ENCODE data around the gene OLFM3. TPM values are rescaled to one million over a fixed set of nuclear protein-coding genes. Genes with fewer than 3 reads are reported as not detected.

OLFM3 gene
- total RNA-seq, 4 donors from 2014 or later = 0.11 to 0.50 TPM; not detected in 2

DNA sequence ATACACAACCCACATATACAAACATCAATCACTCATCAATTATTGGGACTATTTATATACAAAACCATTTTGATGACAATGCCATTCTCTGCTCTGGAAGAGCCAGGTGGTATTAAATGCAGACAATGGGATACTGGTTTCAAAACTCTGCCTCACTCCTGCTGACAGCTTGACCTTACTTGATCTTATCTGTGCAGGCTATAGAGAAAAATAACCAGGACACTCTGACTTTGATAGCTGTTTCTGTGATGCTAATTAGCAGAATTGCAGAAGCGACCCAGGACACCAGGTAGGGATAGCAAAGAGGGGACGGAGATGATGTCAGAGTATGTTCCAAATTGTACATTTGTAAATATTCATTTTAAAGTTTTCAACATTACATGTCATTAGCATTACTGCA is 89.5 kb downstream of the OLFM3 start:
- intact Hi-C loops (cut with DNase I) = no loop called here
- TF ChIP-seq, protein P1, sequence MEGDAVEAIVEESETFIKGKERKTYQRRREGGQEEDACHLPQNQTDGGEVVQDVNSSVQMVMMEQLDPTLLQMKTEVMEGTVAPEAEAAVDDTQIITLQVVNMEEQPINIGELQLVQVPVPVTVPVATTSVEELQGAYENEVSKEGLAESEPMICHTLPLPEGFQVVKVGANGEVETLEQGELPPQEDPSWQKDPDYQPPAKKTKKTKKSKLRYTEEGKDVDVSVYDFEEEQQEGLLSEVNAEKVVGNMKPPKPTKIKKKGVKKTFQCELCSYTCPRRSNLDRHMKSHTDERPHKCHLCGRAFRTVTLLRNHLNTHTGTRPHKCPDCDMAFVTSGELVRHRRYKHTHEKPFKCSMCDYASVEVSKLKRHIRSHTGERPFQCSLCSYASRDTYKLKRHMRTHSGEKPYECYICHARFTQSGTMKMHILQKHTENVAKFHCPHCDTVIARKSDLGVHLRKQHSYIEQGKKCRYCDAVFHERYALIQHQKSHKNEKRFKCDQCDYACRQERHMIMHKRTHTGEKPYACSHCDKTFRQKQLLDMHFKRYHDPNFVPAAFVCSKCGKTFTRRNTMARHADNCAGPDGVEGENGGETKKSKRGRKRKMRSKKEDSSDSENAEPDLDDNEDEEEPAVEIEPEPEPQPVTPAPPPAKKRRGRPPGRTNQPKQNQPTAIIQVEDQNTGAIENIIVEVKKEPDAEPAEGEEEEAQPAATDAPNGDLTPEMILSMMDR (IDR thresholded peaks at IDR 0.05) = no peak
- TF ChIP-seq POLR2A (IDR thresholded peaks at IDR 0.05) = no peak
- H3K36me3 ChIP-seq = no peaks in the 10 kb centered on the region
- DNase-seq = no peak
- H3K27ac ChIP-seq = no peak overlapping the region
- H3K27me3 ChIP-seq = no peaks in the 10 kb centered on the region
- H3K4me3 ChIP-seq (replicated peaks in 1 of 3) = no peak overlapping the region
- peaks cover 0 to 8% of the 10 kb centered on the region in 2 donors for H3K4me1 ChIP-seq
- H3K9me3 ChIP-seq = no peaks in the 10 kb centered on the region
- WGBS, 2 donors = 66 to 91% methylated on average over 2 of the region's 2 CpGs

DNA sequence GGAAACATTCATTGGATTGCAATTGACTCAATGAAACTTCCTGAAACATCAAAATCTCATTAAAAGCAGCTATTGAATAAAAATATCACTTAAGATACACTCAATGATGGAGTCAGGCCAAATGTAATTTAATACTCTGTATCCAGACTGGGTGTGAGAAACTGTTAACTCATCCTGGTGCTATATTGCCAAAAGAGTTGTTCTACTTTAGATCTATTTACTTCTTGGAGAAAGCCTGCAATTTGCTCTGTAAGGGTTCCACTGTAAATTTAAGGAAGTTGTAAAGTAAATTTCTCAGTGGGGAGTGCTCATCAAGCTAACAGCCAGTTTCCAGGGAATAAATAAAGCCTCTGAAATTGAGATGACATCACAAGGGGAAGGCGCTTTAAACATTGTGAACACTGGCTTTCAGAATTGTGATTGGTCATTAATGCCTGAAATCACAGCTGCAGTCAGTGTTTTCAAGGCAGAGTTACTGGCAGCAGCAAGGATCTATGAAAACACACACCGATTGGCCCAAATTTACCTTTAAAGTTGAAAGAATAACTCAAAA is 91.4 kb downstream of the OLFM3 start:
- H3K9me3 ChIP-seq = no peaks in the 10 kb centered on the region
- TF ChIP-seq POLR2A (IDR thresholded peaks at IDR 0.05) = no peak
- TF ChIP-seq, protein P1 (IDR thresholded peaks at IDR 0.05) = no peak
- peaks cover 0 to 8% of the 10 kb centered on the region in 2 donors for H3K4me1 ChIP-seq
- H3K27me3 ChIP-seq = no peaks in the 10 kb centered on the region
- intact Hi-C loops (cut with DNase I) = no loop called here
- WGBS, 2 donors = 52 to 61% methylated on average over 2 of the region's 2 CpGs
- no peak overlapping the region for H3K27ac ChIP-seq
- H3K36me3 ChIP-seq = no peaks in the 10 kb centered on the region
- no peak overlapping the region for H3K4me3 ChIP-seq (replicated peaks in 1 of 3)
- no peak for DNase-seq

DNA sequence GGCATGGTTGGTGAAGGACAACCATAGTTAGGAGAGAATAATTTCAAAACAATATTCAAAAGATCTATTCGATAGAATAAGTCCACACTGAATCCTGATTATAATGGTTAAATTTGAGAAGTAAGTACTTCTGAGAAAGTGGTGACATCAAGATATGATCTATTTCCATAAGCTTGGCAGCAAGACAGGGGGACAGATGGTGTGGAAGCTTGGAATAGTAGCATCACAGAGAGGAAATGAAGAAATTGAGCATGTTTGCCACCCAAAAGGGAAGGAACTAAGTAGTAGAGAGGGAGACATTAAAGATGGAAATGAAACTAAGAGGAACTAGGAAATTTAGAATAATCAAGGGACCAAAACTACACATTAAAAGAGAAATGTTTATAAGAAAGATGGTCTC is 94.5 kb downstream of the OLFM3 start:
- peaks cover 0 to 8% of the 10 kb centered on the region in 2 donors for H3K4me1 ChIP-seq
- TF ChIP-seq, protein P1 (IDR thresholded peaks at IDR 0.05) = no peak
- no peak for TF ChIP-seq POLR2A (IDR thresholded peaks at IDR 0.05)
- no peak overlapping the region for H3K4me3 ChIP-seq (replicated peaks in 1 of 3)
- WGBS, 2 donors = 96 to 98% methylated on average over 1 of the region's 1 CpG
- no peaks in the 10 kb centered on the region for H3K27me3 ChIP-seq
- DNase-seq = no peak
- intact Hi-C loops (cut with DNase I) = no loop called here
- H3K9me3 ChIP-seq = no peaks in the 10 kb centered on the region
- no peak overlapping the region for H3K27ac ChIP-seq
- H3K36me3 ChIP-seq = no peaks in the 10 kb centered on the region

GRCh38 chr1:101898137-101898536 is 98.6 kb downstream of the OLFM3 start:
- Histone ChIP-seq H3K9me3 (no peaks in the 10 kb centered on the region), H3K4me1 (no peaks in the 10 kb centered on the region), H3K27me3 (no peaks in the 10 kb centered on the region), H3K36me3 (no peaks in the 10 kb centered on the region), H3K4me3 (replicated peaks in 1 of 3) (no peak overlapping the region), H3K27ac (no peak overlapping the region)
- DNase-seq = no peak
- intact Hi-C loops (cut with DNase I) = no loop called here
- 84 to 93% methylated on average over 2 of the region's 2 CpGs for WGBS, 2 donors
- TF ChIP-seq, protein P1 (IDR thresholded peaks at IDR 0.05) = no peak
- TF ChIP-seq POLR2A (IDR thresholded peaks at IDR 0.05) = no peak

GRCh38 chr1:101884621-101885020 is 112.1 kb downstream of the OLFM3 start:
- WGBS, 2 donors = 67 to 80% methylated on average over 2 of the region's 2 CpGs
- intact Hi-C loops (cut with DNase I) = no loop called here

More at GRCh38 chr1:101884621-101885020, 112.1 kb downstream of the OLFM3 start:
- DNase-seq = no peak
- TF ChIP-seq, protein P1 (IDR thresholded peaks at IDR 0.05) = no peak
- no peak for TF ChIP-seq POLR2A (IDR thresholded peaks at IDR 0.05)
- H3K4me3 ChIP-seq (replicated peaks in 1 of 3) = no peak overlapping the region
- H3K9me3 ChIP-seq = no peaks in the 10 kb centered on the region
- H3K27ac ChIP-seq = no peak overlapping the region
- H3K27me3 ChIP-seq = no peaks in the 10 kb centered on the region
- no peaks in the 10 kb centered on the region for H3K4me1 ChIP-seq
- no peaks in the 10 kb centered on the region for H3K36me3 ChIP-seq
